Neural progenitor cell (in vitro differentiated cells): ENCODE measurements around the gene STX1B.

Experiments
- EZH2 ChIP-seq: fragments of 200-600 bp; sonication (generic); IDR thresholded peaks from 2 replicates; pipeline ENCODE4 v1.6.1; 2017; ENCODE audit warnings: antibody characterized with exemption, mild to moderate bottlenecking, moderate library complexity
- EZH2phosphoT487 ChIP-seq: fragments of 200-600 bp; sonication (generic); IDR thresholded peaks from 2 replicates; pipeline ENCODE4 v1.6.1; 2017; ENCODE audit warnings: antibody characterized with exemption
- TF ChIP-seq, protein P1 (sequence below): fragments of 200-600 bp; sonication (generic); IDR thresholded peaks from 2 replicates; pipeline ENCODE4 v1.5.1; 2017; ENCODE audit warnings: antibody characterized with exemption, mild to moderate bottlenecking

DNA sequence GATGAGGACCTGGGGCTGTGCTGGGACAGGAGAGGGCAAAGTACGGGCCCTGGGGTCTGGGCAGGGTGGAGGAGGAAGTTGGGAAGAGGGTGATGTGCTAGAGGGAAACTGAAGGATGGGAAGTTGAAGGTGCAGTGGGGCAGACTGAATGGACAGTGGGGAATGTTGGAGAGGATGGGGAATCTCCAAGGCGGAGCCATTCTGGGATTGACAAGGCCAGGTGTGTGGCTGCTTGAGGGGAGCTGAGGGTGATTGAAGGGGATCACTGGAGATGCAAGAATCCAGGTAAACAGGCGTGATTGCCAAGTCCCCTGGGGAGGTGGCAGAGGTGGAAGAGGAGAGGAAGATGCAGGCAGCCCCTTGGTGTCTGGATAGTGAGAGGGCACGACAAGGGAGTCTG lies 34.0 kb downstream of the STX1B start:
- TF ChIP-seq, protein P1, sequence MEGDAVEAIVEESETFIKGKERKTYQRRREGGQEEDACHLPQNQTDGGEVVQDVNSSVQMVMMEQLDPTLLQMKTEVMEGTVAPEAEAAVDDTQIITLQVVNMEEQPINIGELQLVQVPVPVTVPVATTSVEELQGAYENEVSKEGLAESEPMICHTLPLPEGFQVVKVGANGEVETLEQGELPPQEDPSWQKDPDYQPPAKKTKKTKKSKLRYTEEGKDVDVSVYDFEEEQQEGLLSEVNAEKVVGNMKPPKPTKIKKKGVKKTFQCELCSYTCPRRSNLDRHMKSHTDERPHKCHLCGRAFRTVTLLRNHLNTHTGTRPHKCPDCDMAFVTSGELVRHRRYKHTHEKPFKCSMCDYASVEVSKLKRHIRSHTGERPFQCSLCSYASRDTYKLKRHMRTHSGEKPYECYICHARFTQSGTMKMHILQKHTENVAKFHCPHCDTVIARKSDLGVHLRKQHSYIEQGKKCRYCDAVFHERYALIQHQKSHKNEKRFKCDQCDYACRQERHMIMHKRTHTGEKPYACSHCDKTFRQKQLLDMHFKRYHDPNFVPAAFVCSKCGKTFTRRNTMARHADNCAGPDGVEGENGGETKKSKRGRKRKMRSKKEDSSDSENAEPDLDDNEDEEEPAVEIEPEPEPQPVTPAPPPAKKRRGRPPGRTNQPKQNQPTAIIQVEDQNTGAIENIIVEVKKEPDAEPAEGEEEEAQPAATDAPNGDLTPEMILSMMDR, result no peak
- TF ChIP-seq EZH2 (no peak), EZH2phosphoT487 (no peak)
